PC-3 (cell line): ENCODE measurements around the gene REPS2. TPM values are rescaled to one million over a fixed set of nuclear protein-coding genes. Genes with fewer than 3 reads are reported as not detected.

Experiments used
- ATAC-seq: fragments of 200-7000 bp; cut with Tn5 transposase; 2 replicates; pipeline ENCODE4 v1.9.1; 2020; ENCODE audit warnings: mild to moderate bottlenecking, moderate library complexity
- BruUV-seq: library from RNA; stranded (reverse); fragments of 400-500 nt; replicated peaks from 2 replicates; lab custom pipeline; 2021; lab: Mats Ljungman, UMichigan
- CTCF ChIA-PET: fragments of 300-600 bp; sonication (Branson Sonifier 250); formaldehyde crosslinking; loops from one replicate; lab custom pipeline; 2022; ENCODE audit warnings: antibody characterized with exemption; lab: Charles Lee
- POLR2A ChIA-PET: fragments of 300-600 bp; sonication (Branson Sonifier 250); formaldehyde crosslinking; loops from one replicate; lab custom pipeline; 2022; ENCODE audit warnings: antibody characterized with exemption; ENCODE audit not compliant: unreplicated experiment; lab: Charles Lee
- DNase-seq: peaks from one replicate; pipeline ENCODE4 v3.0.0-alpha.2; 2015
- H2AFZ ChIP-seq: fragments of 300-600 bp; sonication (generic); 2 replicates; pipeline ENCODE4 v1.6.0; 2016; ENCODE audit warnings: antibody characterized with exemption, low read length
- H3F3A ChIP-seq: fragments of 300-600 bp; sonication (generic); one replicate; pipeline ENCODE4 v1.6.0; 2017; ENCODE audit warnings: antibody characterized with exemption, low read length, control low read depth, mild to moderate bottlenecking; ENCODE audit not compliant: unreplicated experiment
- H3K27ac ChIP-seq: fragments of 300-600 bp; sonication (generic); 2 replicates; pipeline ENCODE4 v1.5.1; 2016; ENCODE audit warnings: mild to moderate bottlenecking, low read length
- H3K27me3 ChIP-seq: fragments of 300-600 bp; sonication (generic); 2 replicates; pipeline ENCODE4 v1.6.1; 2016; ENCODE audit warnings: low read length, mixed read lengths
- H3K36me3 ChIP-seq: fragments of 300-600 bp; sonication (generic); 2 replicates; pipeline ENCODE4 v1.6.1; 2016; ENCODE audit warnings: low read depth, mixed run types, low read length, mixed read lengths
- H3K4me1 ChIP-seq: fragments of 300-600 bp; sonication (generic); 2 replicates; pipeline ENCODE4 v1.5.1; 2016; ENCODE audit warnings: low read length; ENCODE audit not compliant: insufficient read depth
- H3K4me2 ChIP-seq: fragments of 300-600 bp; sonication (generic); 2 replicates; pipeline ENCODE4 v1.6.0; 2016; ENCODE audit warnings: low read length
- H3K4me3 ChIP-seq: fragments of 300-600 bp; sonication (generic); 2 replicates; pipeline ENCODE4 v1.5.1; 2016; ENCODE audit warnings: mild to moderate bottlenecking, low read length, mixed read lengths
- H3K79me2 ChIP-seq: fragments of 300-600 bp; sonication (generic); 2 replicates; pipeline ENCODE4 v1.6.1; 2017; ENCODE audit warnings: low read length, mixed read lengths
- H3K9ac ChIP-seq: fragments of 300-600 bp; sonication (generic); 2 replicates; pipeline ENCODE4 v1.6.0; 2016; ENCODE audit warnings: mild to moderate bottlenecking, low read length
- H3K9me2 ChIP-seq: fragments of 300-600 bp; sonication (generic); replicated peaks from 2 replicates; pipeline ENCODE4 v1.6.1; 2016; ENCODE audit warnings: mixed run types, low read length, mixed read lengths
- H3K9me3 ChIP-seq: fragments of 300-600 bp; sonication (generic); 2 replicates; pipeline ENCODE4 v1.6.1; 2016; ENCODE audit warnings: low read length, mixed read lengths
- H4K20me1 ChIP-seq: fragments of 300-600 bp; sonication (generic); 2 replicates; pipeline ENCODE4 v1.6.1; 2016; ENCODE audit warnings: low read length, mixed read lengths
- CTCF ChIP-seq: fragments of 300-600 bp; sonication (generic); conservative IDR thresholded peaks from 2 replicates; pipeline ENCODE4 v1.5.1; 2017; ENCODE audit warnings: antibody characterized with exemption, low read depth, mild to moderate bottlenecking, low read length
- EZH2 ChIP-seq: fragments of 300-600 bp; sonication (generic); IDR thresholded peaks from one replicate; pipeline ENCODE4 v1.6.1; 2017; ENCODE audit warnings: antibody characterized with exemption, mild to moderate bottlenecking, low read length; ENCODE audit not compliant: unreplicated experiment
- EZH2phosphoT487 ChIP-seq: fragments of 300-600 bp; sonication (generic); IDR thresholded peaks from 2 replicates; pipeline ENCODE4 v1.6.1; 2018; ENCODE audit warnings: mild to moderate bottlenecking, antibody characterized with exemption, low read length, borderline replicate concordance
- intact Hi-C: fragments of 100-400 bp; cut with micrococcal nuclease; formaldehyde crosslinking; loops from 2 replicates; pipeline ENCODE4 v1.9.0; 2023
- total RNA-seq: library from RNA; depleted of rRNA; stranded (reverse); fragments of >200 nt; gene quantifications from 2 replicates; pipeline ENCODE4 v1.2.3, GENCODE V29; 2014

The REPS2 gene
- total RNA-seq, 1 experiment from 2014 or later, result 6.3 TPM

- DNase-seq (no peak), ATAC-seq (no peak)
- Histone ChIP-seq H3K9me2 (no peaks in the 10 kb centered on the region), H4K20me1 (no peaks in the 10 kb centered on the region), H3K4me2 (no peak overlapping the region), H3F3A (no peaks in the 10 kb centered on the region), H3K9ac (no peak overlapping the region), H2AFZ (no peak overlapping the region), H3K4me3 (no peak overlapping the region), H3K27me3 (no peaks in the 10 kb centered on the region), H3K9me3 (no peaks in the 10 kb centered on the region), H3K4me1 (no peaks in the 10 kb centered on the region), H3K36me3 (no peaks in the 10 kb centered on the region), H3K79me2 (no peaks in the 10 kb centered on the region), H3K27ac (no peak overlapping the region)
- no peak for TF ChIP-seq EZH2phosphoT487
- TF ChIP-seq EZH2, result no peak
- no peak for TF ChIP-seq CTCF
- POLR2A ChIA-PET, result no interaction called here
- CTCF ChIA-PET, result no interaction called here
- no TSS peak for BruUV-seq
- intact Hi-C loops, result no loop called here
These were observed 34.8 kb downstream of the REPS2 start for GRCh38 chrX:16981209-16981608.

- ChIA-PET CTCF (no interaction called here), POLR2A (no interaction called here)
- Histone ChIP-seq H3F3A (no peaks in the 10 kb centered on the region), H3K27me3 (no peaks in the 10 kb centered on the region), H3K4me2 (no peak overlapping the region), H3K4me1 (no peaks in the 10 kb centered on the region), H4K20me1 (no peaks in the 10 kb centered on the region), H3K27ac (no peak overlapping the region), H3K79me2 (no peaks in the 10 kb centered on the region), H3K36me3 (no peaks in the 10 kb centered on the region), H3K4me3 (no peak overlapping the region), H3K9ac (no peak overlapping the region), H3K9me3 (no peaks in the 10 kb centered on the region), H3K9me2 (no peaks in the 10 kb centered on the region), H2AFZ (no peak overlapping the region)
- TF ChIP-seq EZH2phosphoT487 (no peak), EZH2 (no peak), CTCF (no peak)
- DNase-seq, result no peak
- ATAC-seq, result no peak
- BruUV-seq, result no TSS peak
- intact Hi-C loops, result no loop called here
These were observed 35.5 kb downstream of the REPS2 start for GRCh38 chrX:16981980-16982379.

- no peaks in the 10 kb centered on the region for H3K27me3 ChIP-seq
- no peak overlapping the region for H3K4me3 ChIP-seq
- CTCF ChIA-PET, result no interaction called here
- H3F3A ChIP-seq, result no peaks in the 10 kb centered on the region
- POLR2A ChIA-PET, result no interaction called here
- no peak overlapping the region for H3K9ac ChIP-seq
- no peaks in the 10 kb centered on the region for H3K79me2 ChIP-seq
- DNase-seq, result no peak
- intact Hi-C loops, result no loop called here
- H3K36me3 ChIP-seq, result no peaks in the 10 kb centered on the region
- no peaks in the 10 kb centered on the region for H3K9me2 ChIP-seq
- no peaks in the 10 kb centered on the region for H3K9me3 ChIP-seq
- no peak overlapping the region for H2AFZ ChIP-seq
- H3K27ac ChIP-seq, result no peak overlapping the region
- H3K4me2 ChIP-seq, result no peak overlapping the region
- no peak for TF ChIP-seq EZH2phosphoT487
- TF ChIP-seq EZH2, result no peak
- no TSS peak for BruUV-seq
- H3K4me1 ChIP-seq, result no peaks in the 10 kb centered on the region
- ATAC-seq, result no peak
- H4K20me1 ChIP-seq, result no peaks in the 10 kb centered on the region
These were observed 36.6 kb downstream of the REPS2 start for GRCh38 chrX:16983051-16983450.
